GM23338 (cell line): ENCODE results near the gene SYNGR4.

Experiments used
- CREB1 ChIP-seq: fragments of 250-450 bp; sonication (Bioruptor Pico); IDR thresholded peaks from 2 replicates; pipeline ENCODE4 v1.5.0; 2020; ENCODE audit warnings: low read depth, mild to moderate bottlenecking, moderate library complexity
- CTCF ChIP-seq, 2 experiments: fragments of 200-600 bp in 1 of 2; sonication (generic) in 1 of 2; conservative IDR thresholded peaks; 2 replicates each; pipeline versions ENCODE4 v1.5.1 to v1.6.1; 2016 to 2017; ENCODE audit warnings: antibody characterized with exemption in 2 of 2, low read depth in 2 of 2, mild to moderate bottlenecking in 2 of 2, moderate library complexity in 1 of 2
- EZH2 ChIP-seq: fragments of 200-600 bp; sonication (generic); IDR thresholded peaks from one replicate; pipeline ENCODE4 v1.8.0; 2017; ENCODE audit warnings: antibody characterized with exemption, mild to moderate bottlenecking, low read depth; ENCODE audit not compliant: unreplicated experiment
- EZH2phosphoT487 ChIP-seq: fragments of 200-600 bp; sonication (generic); IDR thresholded peaks from one replicate; pipeline ENCODE4 v1.8.1; 2018; ENCODE audit warnings: antibody characterized with exemption; ENCODE audit not compliant: unreplicated experiment
- JUNB ChIP-seq: IDR thresholded peaks from one replicate; pipeline ENCODE4 v1.6.1; 2016; ENCODE audit warnings: antibody characterized with exemption; ENCODE audit not compliant: unreplicated experiment
- NANOG ChIP-seq: IDR thresholded peaks from 2 replicates; pipeline ENCODE4 v1.6.1; 2016; ENCODE audit warnings: antibody characterized with exemption, borderline replicate concordance
- POLR2AphosphoS5 ChIP-seq: IDR thresholded peaks from 2 replicates; pipeline ENCODE4 v1.6.1; 2016; ENCODE audit warnings: antibody characterized with exemption, low read depth
- STAT1 ChIP-seq: IDR thresholded peaks from one replicate; pipeline ENCODE4 v1.6.1; 2016; ENCODE audit warnings: antibody characterized with exemption; ENCODE audit not compliant: unreplicated experiment
- ZNF331 ChIP-seq: fragments of 250-450 bp; sonication (Bioruptor Pico); IDR thresholded peaks from 2 replicates; pipeline ENCODE4 v1.5.0; 2020; ENCODE audit warnings: low read depth, mild to moderate bottlenecking, moderate library complexity
- TF ChIP-seq, protein P1 (sequence below): IDR thresholded peaks from one replicate; pipeline ENCODE4 v1.6.1; 2018; ENCODE audit warnings: antibody characterized with exemption; ENCODE audit not compliant: unreplicated experiment
- TF ChIP-seq, protein P2 (sequence below): fragments of 250-450 bp; sonication (Bioruptor Pico); IDR thresholded peaks from 2 replicates; pipeline ENCODE4 v1.5.0; 2020; ENCODE audit warnings: mild to moderate bottlenecking, moderate library complexity
- TF ChIP-seq, protein P3 (sequence below): IDR thresholded peaks from 2 replicates; pipeline ENCODE4 v1.6.1; 2016; ENCODE audit warnings: antibody characterized with exemption

GRCh38 chr19:48371367-48371766 is 7.2 kb downstream of the SYNGR4 start:
- TF ChIP-seq ZNF331 (no peak), CTCF (conservative IDR thresholded peaks at IDR 0.05; ENCODE audit: low read depth in 2 of 2) (no peak), EZH2 (no peak), CREB1 (no peak), POLR2AphosphoS5 (no peak), EZH2phosphoT487 (no peak), JUNB (no peak), STAT1 (no peak), NANOG (no peak)
- TF ChIP-seq, protein P1, sequence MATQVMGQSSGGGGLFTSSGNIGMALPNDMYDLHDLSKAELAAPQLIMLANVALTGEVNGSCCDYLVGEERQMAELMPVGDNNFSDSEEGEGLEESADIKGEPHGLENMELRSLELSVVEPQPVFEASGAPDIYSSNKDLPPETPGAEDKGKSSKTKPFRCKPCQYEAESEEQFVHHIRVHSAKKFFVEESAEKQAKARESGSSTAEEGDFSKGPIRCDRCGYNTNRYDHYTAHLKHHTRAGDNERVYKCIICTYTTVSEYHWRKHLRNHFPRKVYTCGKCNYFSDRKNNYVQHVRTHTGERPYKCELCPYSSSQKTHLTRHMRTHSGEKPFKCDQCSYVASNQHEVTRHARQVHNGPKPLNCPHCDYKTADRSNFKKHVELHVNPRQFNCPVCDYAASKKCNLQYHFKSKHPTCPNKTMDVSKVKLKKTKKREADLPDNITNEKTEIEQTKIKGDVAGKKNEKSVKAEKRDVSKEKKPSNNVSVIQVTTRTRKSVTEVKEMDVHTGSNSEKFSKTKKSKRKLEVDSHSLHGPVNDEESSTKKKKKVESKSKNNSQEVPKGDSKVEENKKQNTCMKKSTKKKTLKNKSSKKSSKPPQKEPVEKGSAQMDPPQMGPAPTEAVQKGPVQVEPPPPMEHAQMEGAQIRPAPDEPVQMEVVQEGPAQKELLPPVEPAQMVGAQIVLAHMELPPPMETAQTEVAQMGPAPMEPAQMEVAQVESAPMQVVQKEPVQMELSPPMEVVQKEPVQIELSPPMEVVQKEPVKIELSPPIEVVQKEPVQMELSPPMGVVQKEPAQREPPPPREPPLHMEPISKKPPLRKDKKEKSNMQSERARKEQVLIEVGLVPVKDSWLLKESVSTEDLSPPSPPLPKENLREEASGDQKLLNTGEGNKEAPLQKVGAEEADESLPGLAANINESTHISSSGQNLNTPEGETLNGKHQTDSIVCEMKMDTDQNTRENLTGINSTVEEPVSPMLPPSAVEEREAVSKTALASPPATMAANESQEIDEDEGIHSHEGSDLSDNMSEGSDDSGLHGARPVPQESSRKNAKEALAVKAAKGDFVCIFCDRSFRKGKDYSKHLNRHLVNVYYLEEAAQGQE: no peak
- TF ChIP-seq, protein P2, sequence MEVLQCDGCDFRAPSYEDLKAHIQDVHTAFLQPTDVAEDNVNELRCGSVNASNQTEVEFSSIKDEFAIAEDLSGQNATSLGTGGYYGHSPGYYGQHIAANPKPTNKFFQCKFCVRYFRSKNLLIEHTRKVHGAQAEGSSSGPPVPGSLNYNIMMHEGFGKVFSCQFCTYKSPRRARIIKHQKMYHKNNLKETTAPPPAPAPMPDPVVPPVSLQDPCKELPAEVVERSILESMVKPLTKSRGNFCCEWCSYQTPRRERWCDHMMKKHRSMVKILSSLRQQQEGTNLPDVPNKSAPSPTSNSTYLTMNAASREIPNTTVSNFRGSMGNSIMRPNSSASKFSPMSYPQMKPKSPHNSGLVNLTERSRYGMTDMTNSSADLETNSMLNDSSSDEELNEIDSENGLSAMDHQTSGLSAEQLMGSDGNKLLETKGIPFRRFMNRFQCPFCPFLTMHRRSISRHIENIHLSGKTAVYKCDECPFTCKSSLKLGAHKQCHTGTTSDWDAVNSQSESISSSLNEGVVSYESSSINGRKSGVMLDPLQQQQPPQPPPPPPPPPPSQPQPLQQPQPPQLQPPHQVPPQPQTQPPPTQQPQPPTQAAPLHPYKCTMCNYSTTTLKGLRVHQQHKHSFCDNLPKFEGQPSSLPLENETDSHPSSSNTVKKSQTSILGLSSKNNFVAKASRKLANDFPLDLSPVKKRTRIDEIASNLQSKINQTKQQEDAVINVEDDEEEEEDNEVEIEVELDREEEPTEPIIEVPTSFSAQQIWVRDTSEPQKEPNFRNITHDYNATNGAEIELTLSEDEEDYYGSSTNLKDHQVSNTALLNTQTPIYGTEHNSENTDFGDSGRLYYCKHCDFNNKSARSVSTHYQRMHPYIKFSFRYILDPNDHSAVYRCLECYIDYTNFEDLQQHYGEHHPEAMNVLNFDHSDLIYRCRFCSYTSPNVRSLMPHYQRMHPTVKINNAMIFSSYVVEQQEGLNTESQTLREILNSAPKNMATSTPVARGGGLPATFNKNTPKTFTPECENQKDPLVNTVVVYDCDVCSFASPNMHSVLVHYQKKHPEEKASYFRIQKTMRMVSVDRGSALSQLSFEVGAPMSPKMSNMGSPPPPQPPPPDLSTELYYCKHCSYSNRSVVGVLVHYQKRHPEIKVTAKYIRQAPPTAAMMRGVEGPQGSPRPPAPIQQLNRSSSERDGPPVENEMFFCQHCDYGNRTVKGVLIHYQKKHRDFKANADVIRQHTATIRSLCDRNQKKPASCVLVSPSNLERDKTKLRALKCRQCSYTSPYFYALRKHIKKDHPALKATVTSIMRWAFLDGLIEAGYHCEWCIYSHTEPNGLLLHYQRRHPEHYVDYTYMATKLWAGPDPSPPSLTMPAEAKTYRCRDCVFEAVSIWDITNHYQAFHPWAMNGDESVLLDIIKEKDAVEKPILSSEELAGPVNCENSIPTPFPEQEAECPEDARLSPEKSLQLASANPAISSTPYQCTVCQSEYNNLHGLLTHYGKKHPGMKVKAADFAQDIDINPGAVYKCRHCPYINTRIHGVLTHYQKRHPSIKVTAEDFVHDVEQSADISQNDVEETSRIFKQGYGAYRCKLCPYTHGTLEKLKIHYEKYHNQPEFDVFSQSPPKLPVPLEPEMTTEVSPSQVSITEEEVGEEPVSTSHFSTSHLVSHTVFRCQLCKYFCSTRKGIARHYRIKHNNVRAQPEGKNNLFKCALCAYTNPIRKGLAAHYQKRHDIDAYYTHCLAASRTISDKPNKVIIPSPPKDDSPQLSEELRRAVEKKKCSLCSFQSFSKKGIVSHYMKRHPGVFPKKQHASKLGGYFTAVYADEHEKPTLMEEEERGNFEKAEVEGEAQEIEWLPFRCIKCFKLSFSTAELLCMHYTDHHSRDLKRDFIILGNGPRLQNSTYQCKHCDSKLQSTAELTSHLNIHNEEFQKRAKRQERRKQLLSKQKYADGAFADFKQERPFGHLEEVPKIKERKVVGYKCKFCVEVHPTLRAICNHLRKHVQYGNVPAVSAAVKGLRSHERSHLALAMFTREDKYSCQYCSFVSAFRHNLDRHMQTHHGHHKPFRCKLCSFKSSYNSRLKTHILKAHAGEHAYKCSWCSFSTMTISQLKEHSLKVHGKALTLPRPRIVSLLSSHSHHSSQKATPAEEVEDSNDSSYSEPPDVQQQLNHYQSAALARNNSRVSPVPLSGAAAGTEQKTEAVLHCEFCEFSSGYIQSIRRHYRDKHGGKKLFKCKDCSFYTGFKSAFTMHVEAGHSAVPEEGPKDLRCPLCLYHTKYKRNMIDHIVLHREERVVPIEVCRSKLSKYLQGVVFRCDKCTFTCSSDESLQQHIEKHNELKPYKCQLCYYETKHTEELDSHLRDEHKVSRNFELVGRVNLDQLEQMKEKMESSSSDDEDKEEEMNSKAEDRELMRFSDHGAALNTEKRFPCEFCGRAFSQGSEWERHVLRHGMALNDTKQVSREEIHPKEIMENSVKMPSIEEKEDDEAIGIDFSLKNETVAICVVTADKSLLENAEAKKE (CRISPR knock-in tag): no peak
- TF ChIP-seq, protein P3, sequence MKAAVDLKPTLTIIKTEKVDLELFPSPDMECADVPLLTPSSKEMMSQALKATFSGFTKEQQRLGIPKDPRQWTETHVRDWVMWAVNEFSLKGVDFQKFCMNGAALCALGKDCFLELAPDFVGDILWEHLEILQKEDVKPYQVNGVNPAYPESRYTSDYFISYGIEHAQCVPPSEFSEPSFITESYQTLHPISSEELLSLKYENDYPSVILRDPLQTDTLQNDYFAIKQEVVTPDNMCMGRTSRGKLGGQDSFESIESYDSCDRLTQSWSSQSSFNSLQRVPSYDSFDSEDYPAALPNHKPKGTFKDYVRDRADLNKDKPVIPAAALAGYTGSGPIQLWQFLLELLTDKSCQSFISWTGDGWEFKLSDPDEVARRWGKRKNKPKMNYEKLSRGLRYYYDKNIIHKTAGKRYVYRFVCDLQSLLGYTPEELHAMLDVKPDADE: no peak
